Suppressor macrophage treated with lipopolysaccharide for 4 hours (primary cell): ENCODE measurements around the gene KANTR.

Experiments used
- DNase-seq: peaks from one replicate; pipeline ENCODE4 v3.0.0-alpha.2; 2020

The KANTR gene

DNA sequence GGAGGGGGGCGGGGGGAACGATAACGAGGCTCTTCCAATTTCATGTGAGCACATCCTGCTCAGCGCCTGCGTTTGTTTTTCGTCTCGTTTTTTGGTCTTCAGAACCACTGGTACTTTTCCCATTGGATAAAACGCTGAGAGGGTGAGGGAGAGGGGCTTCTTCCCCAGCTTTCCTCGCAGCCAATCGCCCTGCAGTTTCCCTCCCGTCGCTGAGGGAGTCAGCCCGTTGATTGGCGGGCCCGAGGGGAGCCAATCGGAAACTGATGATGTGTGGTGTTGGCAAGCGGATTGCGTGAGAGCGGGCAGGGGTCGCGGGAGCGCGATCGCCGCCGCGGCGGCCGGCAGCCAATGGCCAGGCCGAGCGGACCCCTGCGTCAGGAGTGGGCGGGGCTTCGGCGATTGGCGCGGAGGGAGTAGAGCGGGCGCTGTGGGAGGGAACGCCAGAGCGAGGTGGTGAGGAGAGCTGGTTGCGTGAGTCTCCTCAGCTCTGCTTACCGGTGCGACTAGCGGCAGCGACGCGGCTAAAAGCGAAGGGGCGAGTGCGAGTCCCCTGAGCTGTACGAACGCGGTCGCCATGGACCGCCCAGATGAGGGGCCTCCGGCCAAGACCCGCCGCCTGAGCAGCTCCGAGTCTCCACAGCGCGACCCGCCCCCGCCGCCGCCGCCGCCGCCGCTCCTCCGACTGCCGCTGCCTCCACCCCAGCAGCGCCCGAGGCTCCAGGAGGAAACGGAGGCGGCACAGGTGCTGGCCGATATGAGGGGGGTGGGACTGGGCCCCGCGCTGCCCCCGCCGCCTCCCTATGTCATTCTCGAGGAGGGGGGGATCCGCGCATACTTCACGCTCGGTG, 11.8 kb upstream of the KANTR start, which contains the start of gene TSPYL2:
Gene TSPYL2, plus strand, starts transcription at position 443 of the 848 bp plus-strand sequence. Its CDS starts 132 bp downstream, at position 575.
- peak; percentile 88 for DNase-seq

DNA sequence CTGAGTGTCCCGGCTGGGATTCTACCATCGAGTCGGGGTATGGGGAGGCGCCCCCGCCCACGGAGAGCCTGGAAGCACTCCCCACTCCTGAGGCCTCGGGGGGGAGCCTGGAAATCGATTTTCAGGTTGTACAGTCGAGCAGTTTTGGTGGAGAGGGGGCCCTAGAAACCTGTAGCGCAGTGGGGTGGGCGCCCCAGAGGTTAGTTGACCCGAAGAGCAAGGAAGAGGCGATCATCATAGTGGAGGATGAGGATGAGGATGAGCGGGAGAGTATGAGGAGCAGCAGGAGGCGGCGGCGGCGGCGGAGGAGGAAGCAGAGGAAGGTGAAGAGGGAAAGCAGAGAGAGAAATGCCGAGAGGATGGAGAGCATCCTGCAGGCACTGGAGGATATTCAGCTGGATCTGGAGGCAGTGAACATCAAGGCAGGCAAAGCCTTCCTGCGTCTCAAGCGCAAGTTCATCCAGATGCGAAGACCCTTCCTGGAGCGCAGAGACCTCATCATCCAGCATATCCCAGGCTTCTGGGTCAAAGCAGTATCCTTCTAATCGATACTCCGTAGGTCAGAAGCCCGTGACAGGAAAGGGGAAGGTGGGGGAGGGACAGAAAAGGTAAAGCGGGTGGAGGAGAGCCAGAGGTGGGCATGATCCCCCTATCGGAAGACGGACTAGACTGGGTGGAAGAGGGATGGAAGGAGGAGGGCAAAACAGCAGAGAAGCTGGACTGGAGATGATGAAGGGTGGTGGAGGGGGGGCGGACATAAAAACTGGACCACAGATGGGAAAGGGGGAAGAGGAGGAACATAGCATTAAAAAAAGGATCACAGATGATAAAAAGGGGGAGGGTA, 10.9 kb upstream of the KANTR start:
- no peak for DNase-seq

DNA sequence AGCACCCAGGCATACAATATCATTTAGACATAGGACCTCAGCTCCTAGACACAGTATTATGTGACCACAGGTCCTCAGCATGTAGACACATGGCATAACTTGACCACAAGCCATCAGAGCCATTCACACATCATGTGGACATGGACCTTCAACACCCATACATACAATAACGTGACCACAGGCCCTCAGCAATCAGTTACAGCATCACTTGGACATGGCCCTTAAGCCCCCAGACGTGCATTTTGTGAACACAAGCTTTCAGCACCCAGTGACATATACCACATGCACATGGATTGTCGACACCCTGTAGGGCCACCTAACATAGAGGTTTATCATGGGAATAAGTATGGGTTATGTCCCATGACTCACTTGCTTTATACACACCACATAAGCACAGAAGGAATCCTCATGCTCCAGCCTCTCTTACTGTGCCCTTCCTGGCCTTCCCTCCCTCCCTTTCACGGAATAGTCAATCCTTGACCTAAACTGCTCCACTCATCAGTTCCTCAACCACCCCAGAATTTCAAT, 9.8 kb upstream of the KANTR start:
- no peak for DNase-seq

DNA sequence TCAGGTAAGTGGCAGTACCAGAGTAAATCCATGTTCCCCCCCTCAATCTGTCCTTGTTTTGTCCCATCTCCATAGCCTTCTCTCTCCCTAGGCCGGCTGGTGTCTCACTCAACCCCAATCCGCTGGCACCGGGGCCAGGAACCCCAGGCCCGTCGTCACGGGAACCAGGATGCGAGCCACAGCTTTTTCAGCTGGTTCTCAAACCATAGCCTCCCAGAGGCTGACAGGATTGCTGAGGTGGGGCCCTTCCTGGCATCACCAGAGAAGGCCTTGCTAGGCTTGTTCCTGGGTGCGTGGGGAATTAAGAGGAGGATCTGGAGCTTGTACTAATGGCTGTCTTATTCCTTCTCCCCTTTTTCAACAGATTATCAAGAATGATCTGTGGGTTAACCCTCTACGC, 9.1 kb upstream of the KANTR start:
- DNase-seq: no peak

DNA sequence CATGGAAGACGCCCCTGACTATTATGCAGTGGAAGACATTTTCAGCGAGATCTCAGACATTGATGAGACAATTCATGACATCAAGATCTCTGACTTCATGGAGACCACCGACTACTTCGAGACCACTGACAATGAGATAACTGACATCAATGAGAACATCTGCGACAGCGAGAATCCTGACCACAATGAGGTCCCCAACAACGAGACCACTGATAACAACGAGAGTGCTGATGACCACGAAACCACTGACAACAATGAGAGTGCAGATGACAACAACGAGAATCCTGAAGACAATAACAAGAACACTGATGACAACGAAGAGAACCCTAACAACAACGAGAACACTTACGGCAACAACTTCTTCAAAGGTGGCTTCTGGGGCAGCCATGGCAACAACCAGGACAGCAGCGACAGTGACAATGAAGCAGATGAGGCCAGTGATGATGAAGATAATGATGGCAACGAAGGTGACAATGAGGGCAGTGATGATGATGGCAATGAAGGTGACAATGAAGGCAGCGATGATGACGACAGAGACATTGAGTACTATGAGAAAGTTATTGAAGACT, 8.2 kb upstream of the KANTR start:
- no peak for DNase-seq

DNA sequence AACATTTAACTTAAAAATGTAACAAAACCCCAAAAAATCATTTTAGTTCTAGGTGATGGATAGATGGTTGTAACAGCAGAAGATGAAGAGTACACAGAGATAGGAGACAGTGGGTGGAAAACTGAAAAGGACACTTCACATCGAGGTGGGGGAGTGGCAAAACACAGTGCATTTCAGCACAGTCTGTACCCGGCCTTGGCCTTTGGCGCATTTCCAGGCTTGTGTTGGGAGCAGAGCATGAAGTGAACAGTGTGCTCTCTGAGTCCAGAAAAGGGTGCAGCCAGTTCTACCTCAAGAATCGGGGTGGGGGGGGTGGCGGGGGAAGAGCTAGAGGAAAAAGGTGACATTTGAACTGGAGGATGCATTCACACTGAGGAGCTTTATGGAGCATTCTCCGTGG, 7.5 kb upstream of the KANTR start:
- DNase-seq: no peak

DNA sequence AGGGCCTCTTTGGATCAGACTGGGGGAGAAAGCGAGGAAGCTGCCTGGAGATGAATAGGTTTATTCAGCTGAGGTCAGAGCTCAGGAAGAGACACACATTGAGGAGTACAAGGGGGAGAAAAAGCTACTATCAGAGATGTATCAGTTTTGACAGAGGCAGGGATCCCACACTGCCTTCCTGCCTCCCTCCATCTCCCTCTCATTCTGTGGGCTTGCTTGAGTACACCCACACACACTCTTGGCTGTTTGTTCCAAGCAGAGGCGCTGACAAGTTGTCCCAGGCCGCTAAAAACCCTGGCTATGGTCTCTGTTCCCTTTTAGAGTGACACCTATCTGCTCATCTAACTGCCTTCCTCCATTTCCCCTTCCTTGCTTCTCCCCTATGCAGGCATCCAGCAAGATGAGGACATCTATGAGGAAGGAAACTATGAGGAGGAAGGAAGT, 6.5 kb upstream of the KANTR start:
- DNase-seq: no peak

DNA sequence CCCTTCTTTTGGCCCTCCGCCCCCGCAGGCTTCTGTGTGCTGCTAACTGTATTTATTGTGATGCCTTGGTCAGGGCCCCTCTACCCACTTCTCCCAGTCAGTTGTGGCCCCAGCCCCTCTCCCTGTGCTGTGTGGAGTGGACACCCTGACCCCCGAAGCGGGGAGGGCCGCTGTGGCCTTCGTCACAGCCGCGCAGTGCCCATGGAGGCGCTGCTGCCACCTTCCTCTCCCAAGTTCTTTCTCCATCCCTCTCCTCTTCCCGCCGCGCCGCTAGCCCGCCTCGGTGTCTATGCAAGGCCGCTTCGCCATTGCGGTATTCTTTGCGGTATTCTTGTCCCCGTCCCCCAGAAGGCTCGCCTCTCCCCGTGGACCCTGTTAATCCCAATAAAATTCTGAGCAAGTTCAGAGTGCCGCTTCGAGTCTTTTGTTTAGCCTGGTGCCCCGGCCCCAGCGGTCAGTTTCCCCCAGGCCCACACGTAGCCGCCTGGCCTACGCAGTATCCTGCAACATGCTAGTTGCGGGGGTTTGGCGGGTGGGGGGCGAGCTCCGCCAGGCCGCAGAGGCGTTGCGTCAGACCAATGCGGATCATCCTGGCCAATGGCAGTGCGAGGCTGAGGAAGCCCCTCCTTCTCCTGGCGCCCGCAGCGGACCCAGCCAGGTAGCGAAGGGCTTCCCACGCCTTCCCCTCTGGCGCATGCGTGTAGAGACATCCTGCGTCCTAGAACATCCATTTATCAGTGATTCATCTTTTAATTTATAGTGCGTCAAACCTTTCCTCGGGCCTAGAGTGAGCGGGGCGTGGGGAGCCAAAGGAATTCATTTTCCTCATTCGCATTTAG, 5.6 kb upstream of the KANTR start:
- peak; percentile 12 for DNase-seq

DNA sequence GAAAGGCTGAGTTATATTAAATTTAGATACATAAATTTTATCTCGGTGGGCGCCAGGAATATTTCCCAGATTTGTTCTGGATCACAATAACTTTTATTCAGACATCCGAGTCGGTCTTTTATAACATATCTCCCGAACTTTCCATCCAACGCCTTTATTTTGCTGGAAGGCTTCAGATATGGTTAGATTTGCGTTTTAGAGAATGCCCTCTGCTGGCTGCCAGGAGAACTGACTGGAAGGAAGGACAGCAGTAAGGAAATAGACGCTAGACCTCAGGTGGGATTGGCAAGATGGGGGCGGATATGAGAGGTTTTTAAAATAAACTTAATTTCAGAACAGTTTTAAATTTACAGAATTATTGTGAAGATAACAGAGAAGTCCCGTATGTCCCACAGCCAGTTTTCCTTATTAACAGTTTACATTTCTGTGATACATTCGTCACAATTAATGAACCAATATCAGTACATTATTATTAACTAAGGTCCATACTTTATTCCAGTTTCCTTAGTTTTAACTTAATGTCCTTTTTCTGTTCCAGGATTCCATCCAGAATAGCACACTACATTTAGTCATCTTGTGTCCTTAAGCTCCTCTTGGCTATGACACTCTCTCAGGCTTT, 4.6 kb upstream of the KANTR start:
- DNase-seq: peak; percentile 39

DNA sequence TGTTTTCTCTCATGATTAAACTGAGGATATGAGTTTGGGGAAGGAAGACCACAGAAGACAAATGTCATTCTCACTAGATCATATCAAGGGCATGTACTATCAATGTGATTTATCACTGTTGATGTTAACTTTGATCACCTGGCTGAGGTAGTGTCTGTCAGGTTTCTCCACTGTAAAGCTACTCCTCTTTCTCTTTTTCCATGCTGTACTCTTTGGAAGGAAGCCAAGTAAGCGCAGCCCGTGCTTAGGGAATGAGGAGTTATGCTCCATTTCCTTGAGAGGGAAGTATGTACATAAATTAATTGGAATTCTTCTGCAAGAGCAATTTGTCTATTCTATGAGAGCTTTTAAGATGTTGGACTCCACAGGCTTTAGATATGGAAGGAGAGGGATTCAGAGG, 4.0 kb upstream of the KANTR start:
- no peak for DNase-seq

DNA sequence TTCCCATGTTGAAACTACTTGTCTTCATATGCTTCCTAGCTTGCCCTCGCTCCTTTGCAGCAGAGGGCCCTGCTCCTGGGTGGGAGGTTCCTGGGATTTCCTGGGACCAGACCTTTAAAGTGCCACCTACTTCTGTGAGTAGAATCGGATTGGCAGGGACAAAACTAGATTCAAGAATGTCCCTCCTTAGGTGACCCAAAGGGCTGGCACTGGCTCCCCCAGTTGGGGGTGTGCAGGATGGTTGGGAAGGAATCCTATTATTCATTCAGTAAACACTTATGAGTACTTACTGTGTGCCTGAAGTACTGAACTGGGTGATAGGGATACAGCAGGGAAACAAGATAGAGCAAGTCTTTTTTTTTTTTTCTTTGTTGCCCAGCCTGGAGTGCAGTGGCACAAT, 2.6 kb upstream of the KANTR start:
- no peak for DNase-seq

DNA sequence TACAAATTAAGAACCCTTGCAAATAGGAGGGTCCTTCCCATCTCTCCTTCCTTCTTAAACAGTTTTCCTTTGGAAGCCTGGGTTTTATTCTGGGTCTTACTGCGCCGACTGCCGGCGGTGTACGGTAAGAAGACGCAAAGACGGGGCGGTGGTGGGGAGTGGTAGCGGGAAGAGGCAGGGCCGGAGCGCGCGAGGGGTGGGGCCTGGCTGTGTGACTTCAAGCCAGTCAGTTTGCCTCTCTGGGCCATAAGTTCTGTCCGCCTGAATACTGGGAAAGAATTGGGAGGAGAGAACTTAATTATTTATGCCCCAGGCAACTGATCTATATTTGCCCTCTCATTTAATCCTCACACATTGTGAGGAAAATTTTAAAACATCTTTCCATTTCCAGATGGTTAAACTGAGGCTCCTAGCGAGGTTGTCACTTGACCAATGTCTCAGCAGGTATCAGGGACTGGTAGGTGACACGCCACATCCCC, 726 bp upstream of the KANTR start:
- DNase-seq: peak; percentile 78

DNA sequence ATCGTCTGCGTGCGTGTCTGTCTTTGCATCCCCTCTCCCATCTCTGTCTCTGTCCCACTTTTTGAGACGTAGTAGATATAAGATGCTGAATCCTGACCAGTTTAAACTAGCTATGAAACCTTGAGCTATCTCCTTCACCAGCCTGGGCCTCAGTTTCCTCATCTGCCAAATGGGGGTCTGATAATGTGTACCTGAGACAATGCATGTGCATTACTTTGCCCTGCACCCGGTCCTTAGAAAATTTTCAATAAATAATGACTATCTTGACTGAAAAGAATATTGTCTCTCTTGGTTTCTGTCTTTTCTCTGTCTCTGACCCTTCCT, 602 bp downstream of the KANTR start:
- no peak for DNase-seq

DNA sequence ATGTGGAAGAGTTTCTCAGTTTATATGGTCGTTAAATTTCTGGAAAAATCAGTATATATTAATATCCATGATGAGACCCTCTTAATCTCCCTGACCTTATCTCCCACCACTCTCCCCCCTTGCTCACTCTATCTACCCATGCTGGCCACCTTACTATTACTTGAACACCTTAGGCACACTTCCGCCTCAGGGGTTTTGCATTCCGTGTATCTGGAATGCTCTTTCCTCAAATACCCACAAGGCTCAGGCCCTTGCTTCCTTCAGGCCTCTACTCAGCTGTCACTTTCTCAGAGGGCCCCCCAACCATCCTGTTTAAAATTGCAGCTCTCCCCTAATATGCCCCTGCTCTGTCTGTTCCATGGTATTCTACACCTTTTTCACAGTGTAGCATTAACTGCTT, 1.9 kb downstream of the KANTR start:
- no peak for DNase-seq

DNA sequence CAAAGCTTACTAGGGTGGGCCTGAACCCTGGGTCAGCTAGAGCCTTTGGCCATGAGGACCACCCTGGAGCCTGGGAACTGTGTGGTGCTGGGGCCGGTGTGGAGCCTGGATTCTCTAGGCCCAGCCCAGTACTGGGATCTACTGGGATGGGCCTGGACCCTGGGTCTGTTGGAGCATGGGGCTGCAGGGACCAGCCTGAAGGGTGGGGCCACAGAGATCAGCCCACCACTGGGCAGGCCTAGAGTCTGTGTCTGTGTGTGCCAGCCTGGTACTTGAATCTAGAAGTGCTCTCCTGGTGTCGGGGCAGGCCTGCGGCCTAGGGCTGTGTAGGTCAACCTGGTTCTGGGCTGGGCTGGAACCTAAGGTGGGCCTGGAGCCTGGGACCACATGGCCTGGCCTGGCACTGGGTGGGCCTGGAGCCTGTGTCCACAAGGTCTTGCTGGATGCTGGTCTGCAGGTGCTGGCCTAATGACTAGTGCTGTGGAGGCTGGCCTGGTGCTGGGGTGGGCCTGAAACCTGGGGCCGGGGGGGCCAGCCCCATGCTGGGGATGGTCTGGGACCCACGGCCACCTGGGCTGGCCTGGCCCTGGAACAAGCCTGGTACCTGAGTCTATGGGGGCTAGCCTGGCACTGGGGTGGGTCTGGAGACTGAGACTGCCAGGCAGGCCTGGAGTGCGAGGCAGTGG, 21.1 kb downstream of the KANTR start:
- DNase-seq: no peak

DNA sequence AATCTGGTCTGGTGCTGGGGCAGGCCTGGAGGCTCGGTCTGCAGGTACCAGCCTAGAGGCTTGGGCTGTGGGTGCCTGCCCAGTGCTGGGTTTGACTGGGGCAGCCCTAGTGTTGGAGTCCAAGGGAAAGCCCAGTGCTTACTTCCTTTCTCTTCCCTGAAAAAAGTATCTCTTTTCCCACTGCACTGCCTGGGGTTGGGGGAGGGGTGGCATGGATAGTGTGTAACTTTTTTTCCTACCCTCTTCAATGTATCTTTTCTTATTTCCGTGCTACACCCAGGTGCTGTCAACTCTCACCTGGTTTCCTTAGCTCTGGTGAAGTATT, 21.6 kb downstream of the KANTR start:
- DNase-seq: no peak

DNA sequence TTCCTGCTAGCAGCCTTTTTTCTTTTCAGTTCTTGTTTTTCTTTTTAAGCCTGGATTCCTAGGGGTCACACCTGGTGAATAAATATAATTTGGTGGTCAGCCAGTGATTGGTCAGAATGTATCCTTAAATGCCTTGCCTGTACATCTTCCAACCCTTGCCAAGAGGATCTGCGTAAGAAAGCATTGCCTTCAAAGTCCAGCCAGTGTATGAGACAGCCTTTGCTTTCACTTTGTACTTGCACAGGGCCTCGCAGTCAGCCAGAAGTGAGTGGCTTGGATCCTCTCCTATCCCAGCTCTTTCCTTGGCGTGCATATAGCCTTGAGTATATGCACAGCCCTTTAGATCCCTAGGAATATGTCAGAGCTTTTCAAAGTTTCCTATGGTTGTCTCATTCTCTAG, 22.2 kb downstream of the KANTR start:
- DNase-seq: no peak

DNA sequence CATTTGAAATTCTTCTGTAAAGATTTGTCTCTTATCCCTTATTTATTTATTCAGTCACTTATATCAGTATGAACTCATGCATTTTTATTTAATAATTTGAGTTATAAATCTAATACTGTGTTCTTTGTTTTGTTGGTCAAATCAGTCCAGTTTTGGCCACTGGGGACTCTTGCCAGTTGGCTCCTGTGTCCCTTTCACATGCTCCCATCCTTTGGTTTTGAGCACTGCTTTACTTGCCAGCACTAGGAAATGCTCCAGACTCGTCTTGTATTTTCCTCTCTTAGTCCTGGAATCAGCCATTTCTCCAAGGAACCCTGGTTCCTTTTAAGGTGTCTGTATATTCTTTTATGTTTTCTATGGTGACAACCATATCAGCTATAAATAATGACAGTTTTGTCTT, 28.1 kb downstream of the KANTR start:
- DNase-seq: no peak

DNA sequence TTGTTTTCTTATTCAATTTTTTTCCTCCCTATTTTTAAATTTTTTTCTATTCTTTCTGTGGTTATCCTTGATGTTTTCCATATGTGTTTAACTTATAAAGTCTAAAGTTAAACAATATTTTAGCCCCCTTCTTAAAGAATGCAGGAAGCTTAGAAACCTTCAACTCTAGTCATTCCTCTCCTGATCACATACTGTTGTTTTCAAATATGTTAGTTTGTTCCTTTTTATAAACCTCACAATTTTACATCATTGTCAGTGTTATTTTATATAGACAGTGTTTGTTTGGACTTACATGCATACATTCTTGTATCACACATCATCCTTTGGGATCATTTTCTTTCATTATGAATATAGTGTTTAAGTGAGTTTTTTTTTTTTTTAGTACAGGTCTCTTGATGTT, 31.6 kb downstream of the KANTR start:
- DNase-seq: no peak

DNA sequence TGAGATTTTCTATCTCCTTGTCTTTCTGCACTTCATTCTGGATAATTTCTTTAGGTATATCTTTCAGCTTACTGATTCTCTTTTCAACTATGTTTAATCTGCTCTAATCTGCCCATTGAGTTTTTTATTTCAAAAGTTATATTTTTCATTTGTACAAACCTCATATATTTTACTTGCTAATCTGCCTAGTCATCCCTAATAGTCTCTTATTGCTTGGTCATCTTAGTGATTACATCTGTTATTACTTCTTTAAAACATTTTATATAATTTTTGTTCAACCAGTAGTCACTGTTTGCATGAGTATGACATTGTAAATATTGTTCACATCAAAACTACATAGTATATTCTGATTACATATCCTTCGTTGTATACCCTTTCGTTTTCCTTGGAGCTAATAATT, 32.4 kb downstream of the KANTR start:
- no peak for DNase-seq

DNA sequence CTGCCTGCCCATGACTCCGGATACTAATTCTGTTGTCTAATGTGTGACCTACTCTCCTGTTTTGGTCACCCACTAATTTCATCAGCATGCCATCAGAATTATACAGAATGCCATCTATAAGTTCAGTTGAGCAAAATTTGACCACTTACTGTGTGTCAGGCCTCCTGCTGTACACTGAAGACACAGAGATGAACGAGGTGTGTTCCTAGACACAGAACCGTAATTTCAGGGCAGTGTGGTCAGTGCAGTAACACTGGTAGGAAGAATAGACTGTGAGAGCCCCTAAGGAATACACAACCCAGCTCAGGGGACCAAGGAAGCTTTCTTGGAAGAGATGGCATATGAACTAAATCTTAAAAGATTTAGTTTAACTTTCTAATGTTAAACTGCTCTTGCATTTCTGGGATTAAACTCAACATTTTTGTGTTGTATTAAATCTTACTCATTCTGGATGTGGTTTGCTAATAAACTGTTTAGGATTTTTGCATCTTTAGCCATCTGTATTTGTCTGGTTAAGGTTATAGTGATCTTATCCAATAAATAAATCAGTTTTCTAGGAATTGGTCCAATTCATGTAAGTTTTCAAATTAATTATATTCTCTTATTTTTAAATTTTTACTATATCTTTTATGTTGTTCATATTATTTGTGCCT, 34.3 kb downstream of the KANTR start:
- DNase-seq: no peak
